NOMO-1 (cell line): ENCODE data around the gene HAGH.

Experiments
- DNase-seq, 2 experiments: peaks; one replicate each; lab custom pipeline; 2025; ENCODE audit not compliant: unreplicated experiment in 2 of 2; lab: John Stamatoyannopoulos, UW

The HAGH gene

GRCh38 chr16:1765826-1766225 lies 60.8 kb downstream of the HAGH start:
- no peak for DNase-seq

- no peak for DNase-seq
Observed at GRCh38 chr16:1764971-1765370, 61.7 kb downstream of the HAGH start.

- DNase-seq = no peak
Observed at GRCh38 chr16:1763521-1764511, 62.8 kb downstream of the HAGH start.

- no peak for DNase-seq
Observed at GRCh38 chr16:1762879-1763520, 63.6 kb downstream of the HAGH start.

DNA sequence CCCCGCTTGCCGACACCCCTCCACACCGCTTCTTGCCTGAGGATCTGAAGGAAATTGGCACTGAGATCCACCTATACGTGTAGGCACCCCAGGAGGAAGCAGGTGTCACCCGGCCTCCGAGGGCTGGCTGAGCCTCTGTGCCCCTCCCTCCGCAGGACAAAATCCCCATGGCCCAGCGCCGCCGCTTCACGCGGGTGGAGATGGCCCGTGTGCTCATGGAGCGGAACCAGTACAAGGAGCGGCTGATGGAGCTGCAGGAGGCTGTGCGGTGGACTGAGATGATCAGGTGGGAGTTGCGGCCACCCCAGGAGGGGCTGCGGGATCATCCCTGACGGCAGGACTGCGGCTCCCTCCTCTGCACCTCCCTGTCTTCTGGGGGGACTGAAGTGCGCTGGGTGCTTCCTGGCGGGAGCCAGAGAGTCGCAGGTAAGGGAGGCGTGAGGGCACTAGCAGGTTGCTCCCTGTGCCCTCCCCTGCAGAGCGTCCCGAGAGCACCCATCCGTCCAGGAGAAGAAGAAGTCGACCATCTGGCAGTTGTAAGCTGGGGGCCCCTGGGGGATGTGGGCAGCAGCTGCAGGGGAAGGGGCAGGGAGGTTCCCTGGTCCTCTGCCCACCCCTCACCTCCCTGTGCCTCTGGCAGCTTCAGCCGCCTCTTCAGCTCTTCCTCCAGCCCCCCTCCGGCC lies 64.3 kb downstream of the HAGH start:
- DNase-seq = no peak

GRCh38 chr16:1761751-1762150 lies 64.9 kb downstream of the HAGH start:
- DNase-seq = no peak

DNA sequence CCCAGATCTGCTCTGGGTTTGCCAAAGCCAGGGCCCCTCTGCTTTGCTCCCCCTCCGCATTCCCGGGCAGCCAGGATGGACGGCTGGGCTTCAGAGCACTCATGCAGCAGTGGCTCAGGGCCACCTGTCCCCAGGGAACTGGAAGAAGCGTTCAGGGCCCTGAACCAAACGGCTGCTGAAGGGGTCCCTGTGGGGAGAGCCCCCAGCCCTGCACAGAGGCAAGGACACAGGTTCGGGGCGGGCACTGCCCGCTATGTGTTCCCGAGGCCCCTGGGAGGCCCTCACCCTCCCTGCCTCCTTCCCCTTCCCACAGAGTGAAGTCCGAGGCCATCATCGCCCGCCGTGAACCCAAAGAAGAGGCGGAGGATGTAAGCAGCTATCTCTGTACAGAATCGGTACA lies 65.7 kb downstream of the HAGH start:
- no peak for DNase-seq

DNA sequence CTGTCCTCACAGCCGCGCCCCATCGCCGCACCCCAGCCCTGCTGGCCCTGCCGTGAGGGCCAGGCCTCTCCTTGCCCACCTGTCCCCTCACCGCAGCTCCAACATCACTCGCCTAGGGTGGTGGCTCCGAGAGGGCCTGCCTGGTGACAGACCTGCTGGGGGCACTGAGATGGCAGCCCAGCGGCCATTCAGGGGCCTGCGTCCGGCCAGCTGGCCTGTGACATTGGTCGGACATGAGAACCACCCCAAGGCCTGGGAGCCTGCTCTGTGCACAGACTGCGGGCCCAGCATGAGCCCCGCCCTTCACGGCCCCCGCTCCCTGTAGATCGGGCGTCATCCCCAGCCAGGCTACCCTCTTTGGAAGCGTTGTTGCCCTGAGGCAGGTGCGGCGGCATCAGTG lies 67.1 kb downstream of the HAGH start:
- DNase-seq = no peak

- no peak for DNase-seq
Observed at GRCh38 chr16:1758923-1759322, 67.7 kb downstream of the HAGH start.

DNA sequence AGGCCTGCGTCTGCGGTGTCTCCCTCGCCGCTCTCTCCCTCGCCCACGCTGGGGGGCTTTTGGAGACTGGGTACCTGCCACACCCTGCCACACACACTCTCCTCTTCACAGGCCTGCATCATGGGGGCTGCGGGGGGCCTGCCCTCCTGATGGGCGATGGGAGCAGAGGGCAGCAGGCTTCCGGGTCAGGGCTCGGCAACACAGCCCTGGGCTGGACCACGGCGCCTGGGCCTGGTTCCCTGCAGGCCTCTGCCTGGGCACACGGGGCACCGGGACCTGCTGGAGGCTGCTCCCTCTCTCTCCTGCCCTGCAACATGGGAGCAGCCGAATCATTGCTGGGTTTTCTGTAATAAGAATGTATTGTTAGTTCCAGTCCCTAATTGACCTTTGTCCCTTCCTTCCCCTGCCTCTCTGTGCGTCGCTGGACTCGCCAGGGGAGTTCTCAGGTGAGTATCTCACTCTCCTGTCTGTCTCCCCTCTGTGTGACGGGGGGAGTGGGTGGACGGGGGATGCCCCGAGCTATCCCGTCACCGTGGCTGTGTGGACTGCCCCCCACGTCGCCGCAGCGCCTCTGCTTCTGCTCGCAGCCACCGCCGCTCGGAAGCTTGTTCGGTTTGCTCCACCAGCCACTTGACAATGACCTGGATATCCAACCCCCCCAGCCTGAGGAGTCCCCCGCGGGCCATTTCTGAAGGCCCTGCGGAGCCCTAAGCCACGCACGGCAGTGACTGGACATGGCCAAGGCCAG lies 68.7 kb downstream of the HAGH start:
- DNase-seq = no peak
